Loucy (cell line): ENCODE results near the gene SCAMP2.

Experiments used
- H2AFZ ChIP-seq: fragments of 200-600 bp; sonication (generic); 2 replicates; pipeline ENCODE4 v1.6.0; 2016; ENCODE audit warnings: antibody characterized with exemption, mild to moderate bottlenecking, low read length, moderate library complexity
- H3F3A ChIP-seq: fragments of 200-600 bp; 2 replicates; pipeline ENCODE4 v1.6.0; 2016; ENCODE audit warnings: antibody characterized with exemption, low read depth, mild to moderate bottlenecking
- H3K27me3 ChIP-seq: fragments of 200-600 bp; sonication (generic); 2 replicates; pipeline ENCODE4 v1.6.1; 2014; ENCODE audit warnings: low read length, mild to moderate bottlenecking; ENCODE audit not compliant: insufficient read depth, poor library complexity, severe bottlenecking
- H3K36me3 ChIP-seq: fragments of 200-600 bp; sonication (generic); 2 replicates; pipeline ENCODE4 v1.6.1; 2016; ENCODE audit warnings: low read length; ENCODE audit not compliant: insufficient read depth
- H3K4me1 ChIP-seq: fragments of 200-600 bp; sonication (generic); 2 replicates; pipeline ENCODE4 v1.5.1; 2014; ENCODE audit warnings: low read length, mild to moderate bottlenecking; ENCODE audit not compliant: insufficient read depth, poor library complexity, severe bottlenecking
- H3K4me2 ChIP-seq: fragments of 200-600 bp; sonication (generic); 2 replicates; pipeline ENCODE4 v1.6.0; 2014; ENCODE audit warnings: antibody characterized with exemption, low read length, low read depth, mild to moderate bottlenecking; ENCODE audit not compliant: poor library complexity, severe bottlenecking
- H3K4me3 ChIP-seq: fragments of 200-600 bp; sonication (generic); 2 replicates; pipeline ENCODE4 v1.5.1; 2014; ENCODE audit warnings: low read length, mild to moderate bottlenecking, mixed read lengths; ENCODE audit not compliant: poor library complexity, severe bottlenecking
- H3K79me2 ChIP-seq: fragments of 200-600 bp; sonication (generic); 2 replicates; pipeline ENCODE4 v1.6.1; 2014; ENCODE audit warnings: low read length; ENCODE audit not compliant: insufficient read depth
- H3K9ac ChIP-seq: fragments of 200-600 bp; sonication (generic); 2 replicates; pipeline ENCODE4 v1.6.0; 2014; ENCODE audit warnings: mild to moderate bottlenecking, low read depth, low read length, moderate library complexity; ENCODE audit not compliant: poor library complexity, severe bottlenecking
- H3K9me2 ChIP-seq: fragments of 200-600 bp; sonication (generic); replicated peaks from 2 replicates; pipeline ENCODE4 v1.6.1; 2016; ENCODE audit warnings: low read depth, low read length, mixed read lengths
- H3K9me3 ChIP-seq: fragments of 200-600 bp; sonication (generic); 2 replicates; pipeline ENCODE4 v1.6.1; 2014; ENCODE audit warnings: mild to moderate bottlenecking, antibody characterized with exemption, low read length, low read depth; ENCODE audit not compliant: insufficient read depth
- H4K20me1 ChIP-seq: fragments of 200-600 bp; sonication (generic); 2 replicates; pipeline ENCODE4 v1.6.0; 2014; ENCODE audit warnings: antibody characterized with exemption, low read length, mild to moderate bottlenecking; ENCODE audit not compliant: insufficient read depth, poor library complexity, severe bottlenecking
- CTCF ChIP-seq: fragments of 200-600 bp; sonication (generic); conservative IDR thresholded peaks from 2 replicates; pipeline ENCODE4 v1.5.1; 2014; ENCODE audit warnings: mild to moderate bottlenecking, antibody characterized with exemption, low read length
- EZH2phosphoT487 ChIP-seq: fragments of 200-600 bp; IDR thresholded peaks from 2 replicates; pipeline ENCODE4 v1.6.1; 2018; ENCODE audit warnings: antibody characterized with exemption, mild to moderate bottlenecking, moderate library complexity, borderline replicate concordance

SCAMP2 gene

GRCh38 chr15:74913041-74913440, 39.9 kb upstream of the SCAMP2 start:
- TF ChIP-seq CTCF (no peak), EZH2phosphoT487 (no peak)
- Histone ChIP-seq H4K20me1 (no peaks in the 10 kb centered on the region), H3K4me1 (no peaks in the 10 kb centered on the region), H3K36me3 (peaks cover 25% of the 10 kb centered on the region; the same call in 1 of the 2 replicates), H3K4me2 (no peak overlapping the region), H2AFZ (no peak overlapping the region), H3K9me2 (no peaks in the 10 kb centered on the region), H3K9ac (no peak overlapping the region), H3K27me3 (no peaks in the 10 kb centered on the region), H3K79me2 (no peaks in the 10 kb centered on the region), H3F3A (no peaks in the 10 kb centered on the region), H3K4me3 (no peak overlapping the region), H3K9me3 (no peaks in the 10 kb centered on the region)

GRCh38 chr15:74908635-74909034, 35.5 kb upstream of the SCAMP2 start:
- no peak overlapping the region for H2AFZ ChIP-seq
- TF ChIP-seq EZH2phosphoT487 (no peak), CTCF (no peak)
- no peaks in the 10 kb centered on the region for H3F3A ChIP-seq
- peaks cover 14% of the 10 kb centered on the region for H3K4me1 ChIP-seq
- no peak overlapping the region for H3K9ac ChIP-seq
- no peak overlapping the region for H3K4me3 ChIP-seq
- H3K36me3 ChIP-seq, result no peaks in the 10 kb centered on the region; the same call in 1 of the 2 replicates
- no peaks in the 10 kb centered on the region for H3K9me3 ChIP-seq
- no peaks in the 10 kb centered on the region for H3K27me3 ChIP-seq
- no peak overlapping the region for H3K4me2 ChIP-seq
- peaks cover 24% of the 10 kb centered on the region for H3K79me2 ChIP-seq
- H3K9me2 ChIP-seq, result no peaks in the 10 kb centered on the region
- H4K20me1 ChIP-seq, result no peaks in the 10 kb centered on the region

- Histone ChIP-seq H3K4me3 (peak overlapping the region; percentile 99), H2AFZ (peak overlapping the region; percentile 100), H4K20me1 (no peaks in the 10 kb centered on the region), H3K4me2 (peak overlapping the region; percentile 86), H3K79me2 (peaks cover 24% of the 10 kb centered on the region), H3F3A (no peaks in the 10 kb centered on the region), H3K9me3 (no peaks in the 10 kb centered on the region), H3K9ac (peak overlapping the region; percentile 90), H3K36me3 (peaks cover 2% of the 10 kb centered on the region; the same call in 1 of the 2 replicates), H3K9me2 (no peaks in the 10 kb centered on the region), H3K4me1 (peaks cover 14% of the 10 kb centered on the region), H3K27me3 (no peaks in the 10 kb centered on the region)
- TF ChIP-seq CTCF (no peak), EZH2phosphoT487 (no peak)
Observed at GRCh38 chr15:74907163-74907870, 34.2 kb upstream of the SCAMP2 start.
